H9 (cell line): Measurements from ENCODE around the gene LHFPL6. TPM values are rescaled to one million over a fixed set of nuclear protein-coding genes. Genes with fewer than 3 reads are reported as not detected.

Experiments used
- DNase-seq: peaks from one replicate; pipeline ENCODE4 v3.0.0-alpha.2; 2017
- H2AFZ ChIP-seq: one replicate; pipeline ENCODE4 v1.6.1; 2013; ENCODE audit warnings: mild to moderate bottlenecking, low read length, control low read depth, moderate library complexity
- H2AK5ac ChIP-seq: 2 replicates; pipeline ENCODE4 v1.6.1; 2013; ENCODE audit warnings: low read length, control low read depth, mixed read lengths; ENCODE audit not compliant: insufficient read length
- H2BK120ac ChIP-seq: one replicate; pipeline ENCODE4 v1.6.1; 2013; ENCODE audit warnings: low read depth, mild to moderate bottlenecking, low read length, control low read depth, inconsistent platforms; ENCODE audit not compliant: poor library complexity, severe bottlenecking
- H2BK12ac ChIP-seq: 2 replicates; pipeline ENCODE4 v1.6.1; 2013; ENCODE audit warnings: low read length, control low read depth, mixed read lengths, low read depth; ENCODE audit not compliant: insufficient read length
- H2BK15ac ChIP-seq: 2 replicates; pipeline ENCODE4 v1.6.1; 2013; ENCODE audit warnings: low read depth, low read length, control low read depth
- H2BK20ac ChIP-seq: one replicate; pipeline ENCODE4 v1.6.1; 2013; ENCODE audit warnings: low read depth, mild to moderate bottlenecking, low read length, control low read depth, inconsistent platforms; ENCODE audit not compliant: poor library complexity, severe bottlenecking
- H2BK5ac ChIP-seq: 2 replicates; pipeline ENCODE4 v1.6.1; 2013; ENCODE audit warnings: low read length, control low read depth, mixed read lengths; ENCODE audit not compliant: insufficient read length
- H3K14ac ChIP-seq: 2 replicates; pipeline ENCODE4 v1.6.1; 2013; ENCODE audit warnings: low read length, control low read depth; ENCODE audit not compliant: insufficient read depth
- H3K18ac ChIP-seq: 2 replicates; pipeline ENCODE4 v1.6.1; 2013; ENCODE audit warnings: low read depth, mild to moderate bottlenecking, mixed read lengths, low read length, control low read depth; ENCODE audit not compliant: insufficient read length
- H3K23ac ChIP-seq: 2 replicates; pipeline ENCODE4 v1.6.1; 2013; ENCODE audit warnings: low read length, control low read depth, mixed read lengths, low read depth; ENCODE audit not compliant: insufficient read length
- H3K23me2 ChIP-seq: 2 replicates; pipeline ENCODE4 v1.6.1; 2013; ENCODE audit warnings: low read depth, mild to moderate bottlenecking, mixed read lengths, low read length, control low read depth; ENCODE audit not compliant: insufficient read length, poor library complexity, severe bottlenecking
- H3K27ac ChIP-seq: 2 replicates; pipeline ENCODE4 v1.5.1; 2013; ENCODE audit warnings: low read length, control low read depth, mixed read lengths, low read depth; ENCODE audit not compliant: insufficient read length
- H3K27me3 ChIP-seq: 2 replicates; pipeline ENCODE4 v1.6.1; 2013; ENCODE audit warnings: low read length, control low read depth, inconsistent platforms; ENCODE audit not compliant: insufficient read depth
- H3K4ac ChIP-seq: 2 replicates; pipeline ENCODE4 v1.6.1; 2013; ENCODE audit warnings: low read depth, mild to moderate bottlenecking, control low read depth, inconsistent platforms, low read length, moderate library complexity
- H3K4me1 ChIP-seq: 2 replicates; pipeline ENCODE4 v1.6.1; 2013; ENCODE audit warnings: low read length, control low read depth, inconsistent platforms; ENCODE audit not compliant: insufficient read depth
- H3K4me2 ChIP-seq: 2 replicates; pipeline ENCODE4 v1.6.1; 2013; ENCODE audit warnings: low read length, control low read depth, mixed read lengths; ENCODE audit not compliant: insufficient read length, insufficient read depth
- H3K56ac ChIP-seq: 2 replicates; pipeline ENCODE4 v1.6.1; 2013; ENCODE audit warnings: low read depth, mild to moderate bottlenecking, mixed read lengths, low read length, control low read depth; ENCODE audit not compliant: insufficient read length
- H3K79me1 ChIP-seq: 2 replicates; pipeline ENCODE4 v1.6.1; 2013; ENCODE audit warnings: low read depth, mild to moderate bottlenecking, moderate library complexity, low read length, control low read depth, inconsistent platforms; ENCODE audit not compliant: insufficient read depth, poor library complexity, severe bottlenecking
- H3K79me2 ChIP-seq: 2 replicates; pipeline ENCODE4 v1.6.1; 2013; ENCODE audit warnings: low read length, control low read depth, inconsistent platforms; ENCODE audit not compliant: insufficient read depth
- H3K9ac ChIP-seq: 2 replicates; pipeline ENCODE4 v1.6.1; 2013; ENCODE audit warnings: low read length, control low read depth, mixed read lengths; ENCODE audit not compliant: insufficient read length; ENCODE audit errors: extremely low read depth
- H3K9me3 ChIP-seq: one replicate; pipeline ENCODE4 v1.6.1; 2013; ENCODE audit warnings: low read depth, low read length, inconsistent platforms; ENCODE audit not compliant: control insufficient read depth
- H3T11ph ChIP-seq: one replicate; pipeline ENCODE4 v1.6.1; 2013; ENCODE audit warnings: mild to moderate bottlenecking, low read length, control low read depth, inconsistent platforms
- H4K20me1 ChIP-seq: one replicate; pipeline ENCODE4 v1.6.1; 2013; ENCODE audit not compliant: control insufficient read depth, insufficient read length, insufficient read depth
- H4K5ac ChIP-seq: 2 replicates; pipeline ENCODE4 v1.6.1; 2013; ENCODE audit warnings: low read depth, mild to moderate bottlenecking, mixed read lengths, low read length, control low read depth; ENCODE audit not compliant: insufficient read length
- H4K8ac ChIP-seq: replicated peaks from 2 replicates; pipeline ENCODE4 v1.6.1; 2013; ENCODE audit warnings: low read length, control low read depth, mixed read lengths, low read depth; ENCODE audit not compliant: insufficient read length
- H4K91ac ChIP-seq: 2 replicates; pipeline ENCODE4 v1.6.1; 2013; ENCODE audit warnings: low read depth, mild to moderate bottlenecking, moderate library complexity, mixed read lengths, low read length, control low read depth; ENCODE audit not compliant: insufficient read length
- H3K27ac Mint-ChIP-seq, 3 experiments: 2 replicates in 2 of 3; 3 replicates in 1 of 3; pipeline ENCODE4 v1.8.0; 2020 to 2021; ENCODE audit warnings: mixed read lengths in 3 of 3, mild to moderate bottlenecking in 1 of 3, moderate library complexity in 1 of 3
- H3K27me3 Mint-ChIP-seq: 2 replicates; pipeline ENCODE4 v1.8.0; 2021; ENCODE audit warnings: low read depth, mild to moderate bottlenecking, moderate library complexity, mixed read lengths
- H3K36me3 Mint-ChIP-seq, 3 experiments: 2 replicates in 2 of 3; 3 replicates in 1 of 3; pipeline ENCODE4 v1.8.0; 2020 to 2021; ENCODE audit warnings: low read depth in 3 of 3, mixed read lengths in 3 of 3; ENCODE audit not compliant: insufficient read depth in 1 of 3
- H3K4me1 Mint-ChIP-seq, 2 experiments: 2 replicates each; pipeline ENCODE4 v1.8.0; 2020; ENCODE audit warnings: mixed read lengths in 2 of 2
- H3K4me3 Mint-ChIP-seq, 2 experiments: 2 replicates in 1 of 2; 3 replicates in 1 of 2; pipeline ENCODE4 v1.8.0; 2020 to 2021; ENCODE audit warnings: mild to moderate bottlenecking in 2 of 2, mixed read lengths in 2 of 2, moderate library complexity in 1 of 2
- H3K9me3 Mint-ChIP-seq, 2 experiments: 2 replicates in 1 of 2; 3 replicates in 1 of 2; pipeline ENCODE4 v1.8.0; 2020; ENCODE audit warnings: mild to moderate bottlenecking in 2 of 2, mixed read lengths in 2 of 2, moderate library complexity in 1 of 2
- WGBS: extraction: QIAGEN DNeasy Blood & Tissue Kit; methylation state at CpG from one replicate; pipeline ENCODE4 v1.1.7; 2013; ENCODE audit warnings: missing lambda C conversion rate, low lambda C conversion rate, mixed read lengths; ENCODE audit not compliant: insufficient read length; ENCODE audit errors: extremely low coverage; 5-methylcytosine and 5-hydroxymethylcytosine counted together
- total RNA-seq: library from RNA; stranded (reverse); gene quantifications from 2 replicates; pipeline ENCODE4 v1.2.1, GENCODE V29; 2021
- TF ChIP-seq, protein P1 (sequence below): fragments of 200-600 bp; sonication (generic); conservative IDR thresholded peaks from 3 replicates; pipeline ENCODE4 v1.8.0; 2021; ENCODE audit warnings: antibody characterized with exemption, mild to moderate bottlenecking

The LHFPL6 gene
- total RNA-seq, 1 experiment from 2014 or later, result 3.5 TPM

GRCh38 chr13:39462906-39463305 is 140.1 kb downstream of the LHFPL6 start:
- H3K9ac ChIP-seq, result no peak overlapping the region
- H3K4ac ChIP-seq, result no peak overlapping the region
- no peak overlapping the region for H2BK12ac ChIP-seq
- Mint-ChIP-seq H3K27me3 (no peaks in the 10 kb centered on the region), H3K4me3 (no peak overlapping the region), H3K4me1 (0 out of 4 replicates have a peak, but pooled peaks cover 0 to 7% of the 10 kb centered on the region in 2 experiments), H3K9me3 (no peaks in the 10 kb centered on the region), H3K27ac (no peak overlapping the region), H3K36me3 (no peaks in the 10 kb centered on the region)
- H3K23me2 ChIP-seq, result no peaks in the 10 kb centered on the region
- DNase-seq, result no peak
- no peak overlapping the region for H2BK120ac ChIP-seq
- H4K8ac ChIP-seq, result no peak overlapping the region
- no peaks in the 10 kb centered on the region for H3K79me1 ChIP-seq
- no peak overlapping the region for H4K91ac ChIP-seq
- H3K56ac ChIP-seq, result no peak overlapping the region
- H3K23ac ChIP-seq, result no peak overlapping the region
- no peak overlapping the region for H2BK20ac ChIP-seq
- H3K18ac ChIP-seq, result no peak overlapping the region
- no peak overlapping the region for H3K4me2 ChIP-seq
- TF ChIP-seq, protein P1, sequence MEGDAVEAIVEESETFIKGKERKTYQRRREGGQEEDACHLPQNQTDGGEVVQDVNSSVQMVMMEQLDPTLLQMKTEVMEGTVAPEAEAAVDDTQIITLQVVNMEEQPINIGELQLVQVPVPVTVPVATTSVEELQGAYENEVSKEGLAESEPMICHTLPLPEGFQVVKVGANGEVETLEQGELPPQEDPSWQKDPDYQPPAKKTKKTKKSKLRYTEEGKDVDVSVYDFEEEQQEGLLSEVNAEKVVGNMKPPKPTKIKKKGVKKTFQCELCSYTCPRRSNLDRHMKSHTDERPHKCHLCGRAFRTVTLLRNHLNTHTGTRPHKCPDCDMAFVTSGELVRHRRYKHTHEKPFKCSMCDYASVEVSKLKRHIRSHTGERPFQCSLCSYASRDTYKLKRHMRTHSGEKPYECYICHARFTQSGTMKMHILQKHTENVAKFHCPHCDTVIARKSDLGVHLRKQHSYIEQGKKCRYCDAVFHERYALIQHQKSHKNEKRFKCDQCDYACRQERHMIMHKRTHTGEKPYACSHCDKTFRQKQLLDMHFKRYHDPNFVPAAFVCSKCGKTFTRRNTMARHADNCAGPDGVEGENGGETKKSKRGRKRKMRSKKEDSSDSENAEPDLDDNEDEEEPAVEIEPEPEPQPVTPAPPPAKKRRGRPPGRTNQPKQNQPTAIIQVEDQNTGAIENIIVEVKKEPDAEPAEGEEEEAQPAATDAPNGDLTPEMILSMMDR, result no peak
- no peaks in the 10 kb centered on the region for H4K20me1 ChIP-seq
- H3K79me2 ChIP-seq, result no peaks in the 10 kb centered on the region
- no peaks in the 10 kb centered on the region for H3K27me3 ChIP-seq
- WGBS, result no CpG with 5 or more reads among the region's 4 CpGs
- H2BK15ac ChIP-seq, result no peak overlapping the region
- H3K14ac ChIP-seq, result no peak overlapping the region
- H3K4me1 ChIP-seq, result no peaks in the 10 kb centered on the region
- no peak overlapping the region for H3K27ac ChIP-seq
- H2BK5ac ChIP-seq, result no peak overlapping the region
- H2AFZ ChIP-seq, result no peak overlapping the region
- no peak overlapping the region for H4K5ac ChIP-seq
- H2AK5ac ChIP-seq, result no peak overlapping the region
- H3T11ph ChIP-seq, result no peak overlapping the region
- H3K9me3 ChIP-seq, result no peaks in the 10 kb centered on the region
